Measurements from ENCODE around the gene CTNNBL1. TPM values are rescaled to one million over a fixed set of nuclear protein-coding genes. Genes with fewer than 3 reads are reported as not detected.

Gene CTNNBL1
- total RNA-seq, 1 experiment from 2014 or later = 71.2 TPM

DNA sequence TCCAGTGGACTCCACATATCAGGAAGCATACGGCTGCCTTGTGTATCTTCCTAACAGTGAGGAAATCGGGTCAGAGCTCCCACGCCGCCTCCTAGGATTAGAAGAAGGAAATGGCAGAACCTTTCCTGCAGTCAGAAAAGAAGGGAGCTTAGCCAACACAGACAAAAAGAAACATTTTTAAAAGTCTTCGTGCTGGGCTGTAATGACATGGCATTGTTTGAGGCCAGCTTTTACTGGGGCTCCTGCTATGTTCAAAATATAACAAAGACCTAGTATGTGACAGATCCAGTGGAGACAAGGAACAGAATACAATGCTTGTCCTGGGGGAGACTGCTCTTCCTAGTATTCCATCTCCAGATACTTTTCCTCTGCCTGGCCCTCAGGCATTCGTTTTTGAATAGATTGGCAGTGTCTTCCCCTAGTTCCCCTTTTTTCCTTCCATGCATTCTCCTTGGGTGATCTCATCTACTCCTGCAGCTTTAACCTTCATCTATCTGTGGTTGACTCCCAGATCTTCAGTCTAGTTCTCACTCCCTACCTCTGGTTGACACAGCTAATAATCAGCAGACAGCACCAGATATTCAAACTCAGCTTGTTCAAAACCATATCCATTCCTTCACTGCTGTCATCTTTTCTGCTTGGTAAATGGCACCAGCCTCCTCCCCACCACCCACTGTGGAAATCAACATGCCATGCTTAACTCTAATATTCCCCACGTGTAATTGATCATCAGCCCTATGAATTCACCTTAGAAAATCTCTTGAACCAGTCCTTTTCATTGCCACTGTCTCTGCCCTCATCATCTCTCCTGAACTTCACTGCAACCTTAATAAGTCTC is 114.6 kb downstream of the CTNNBL1 start:
- ATAC-seq = no peak
- DNase-seq (ENCODE audit: low read depth, low spot score) = no peak
- Histone ChIP-seq H3K9me3 (ENCODE audit: control insufficient read depth, insufficient read depth, low read depth, low read length) (no peaks in the 10 kb centered on the region), H3K27me3 (ENCODE audit: control insufficient read depth, insufficient read depth, low read length) (no peaks in the 10 kb centered on the region), H3K36me3 (ENCODE audit: control insufficient read depth, insufficient read depth, low read length) (no peaks in the 10 kb centered on the region; the same call in 1 of the 2 replicates), H3K4me1 (ENCODE audit: control insufficient read depth, insufficient read depth, low read length) (no peaks in the 10 kb centered on the region), H3K27ac (ENCODE audit: low read length) (no peak overlapping the region), H3K4me3 (ENCODE audit: low read depth in 2 of 2, low read length in 2 of 2) (no peak overlapping the region)
- intact Hi-C loops (cut with micrococcal nuclease; ENCODE audit: unreplicated experiment) = no loop called here
- no TSS peak for BruUV-seq (replicated peaks)
- TF ChIP-seq SIN3A (IDR thresholded peaks at IDR 0.05; ENCODE audit: borderline replicate concordance, insufficient read depth, low read depth, low read length) (no peak), TCF7L2 (IDR thresholded peaks at IDR 0.05; ENCODE audit: low read depth, low read length) (no peak), POLR2AphosphoS5 (IDR thresholded peaks at IDR 0.05; ENCODE audit: low read depth, low read length) (no peak)
- TF ChIP-seq, protein P1, sequence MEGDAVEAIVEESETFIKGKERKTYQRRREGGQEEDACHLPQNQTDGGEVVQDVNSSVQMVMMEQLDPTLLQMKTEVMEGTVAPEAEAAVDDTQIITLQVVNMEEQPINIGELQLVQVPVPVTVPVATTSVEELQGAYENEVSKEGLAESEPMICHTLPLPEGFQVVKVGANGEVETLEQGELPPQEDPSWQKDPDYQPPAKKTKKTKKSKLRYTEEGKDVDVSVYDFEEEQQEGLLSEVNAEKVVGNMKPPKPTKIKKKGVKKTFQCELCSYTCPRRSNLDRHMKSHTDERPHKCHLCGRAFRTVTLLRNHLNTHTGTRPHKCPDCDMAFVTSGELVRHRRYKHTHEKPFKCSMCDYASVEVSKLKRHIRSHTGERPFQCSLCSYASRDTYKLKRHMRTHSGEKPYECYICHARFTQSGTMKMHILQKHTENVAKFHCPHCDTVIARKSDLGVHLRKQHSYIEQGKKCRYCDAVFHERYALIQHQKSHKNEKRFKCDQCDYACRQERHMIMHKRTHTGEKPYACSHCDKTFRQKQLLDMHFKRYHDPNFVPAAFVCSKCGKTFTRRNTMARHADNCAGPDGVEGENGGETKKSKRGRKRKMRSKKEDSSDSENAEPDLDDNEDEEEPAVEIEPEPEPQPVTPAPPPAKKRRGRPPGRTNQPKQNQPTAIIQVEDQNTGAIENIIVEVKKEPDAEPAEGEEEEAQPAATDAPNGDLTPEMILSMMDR (IDR thresholded peaks at IDR 0.05) = no peak
- TF ChIP-seq, protein P2, sequence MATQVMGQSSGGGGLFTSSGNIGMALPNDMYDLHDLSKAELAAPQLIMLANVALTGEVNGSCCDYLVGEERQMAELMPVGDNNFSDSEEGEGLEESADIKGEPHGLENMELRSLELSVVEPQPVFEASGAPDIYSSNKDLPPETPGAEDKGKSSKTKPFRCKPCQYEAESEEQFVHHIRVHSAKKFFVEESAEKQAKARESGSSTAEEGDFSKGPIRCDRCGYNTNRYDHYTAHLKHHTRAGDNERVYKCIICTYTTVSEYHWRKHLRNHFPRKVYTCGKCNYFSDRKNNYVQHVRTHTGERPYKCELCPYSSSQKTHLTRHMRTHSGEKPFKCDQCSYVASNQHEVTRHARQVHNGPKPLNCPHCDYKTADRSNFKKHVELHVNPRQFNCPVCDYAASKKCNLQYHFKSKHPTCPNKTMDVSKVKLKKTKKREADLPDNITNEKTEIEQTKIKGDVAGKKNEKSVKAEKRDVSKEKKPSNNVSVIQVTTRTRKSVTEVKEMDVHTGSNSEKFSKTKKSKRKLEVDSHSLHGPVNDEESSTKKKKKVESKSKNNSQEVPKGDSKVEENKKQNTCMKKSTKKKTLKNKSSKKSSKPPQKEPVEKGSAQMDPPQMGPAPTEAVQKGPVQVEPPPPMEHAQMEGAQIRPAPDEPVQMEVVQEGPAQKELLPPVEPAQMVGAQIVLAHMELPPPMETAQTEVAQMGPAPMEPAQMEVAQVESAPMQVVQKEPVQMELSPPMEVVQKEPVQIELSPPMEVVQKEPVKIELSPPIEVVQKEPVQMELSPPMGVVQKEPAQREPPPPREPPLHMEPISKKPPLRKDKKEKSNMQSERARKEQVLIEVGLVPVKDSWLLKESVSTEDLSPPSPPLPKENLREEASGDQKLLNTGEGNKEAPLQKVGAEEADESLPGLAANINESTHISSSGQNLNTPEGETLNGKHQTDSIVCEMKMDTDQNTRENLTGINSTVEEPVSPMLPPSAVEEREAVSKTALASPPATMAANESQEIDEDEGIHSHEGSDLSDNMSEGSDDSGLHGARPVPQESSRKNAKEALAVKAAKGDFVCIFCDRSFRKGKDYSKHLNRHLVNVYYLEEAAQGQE (IDR thresholded peaks at IDR 0.05; ENCODE audit: insufficient read depth in 1 of 2, low read depth in 2 of 2, low read length in 1 of 2) = no peak
- POLR2A ChIA-PET = no interaction called here
- in situ Hi-C loops (cut with HindIII; ENCODE audit: low pct_unique_long_range_greater_than_20kb, low sequenced_read_pairs) = no loop called here
- CTCF ChIA-PET = no interaction called here

- no TSS peak for BruUV-seq (replicated peaks)
Measured at GRCh38 chr20:37810027-37810426, 116.2 kb downstream of the CTNNBL1 start.

More at GRCh38 chr20:37810027-37810426, 116.2 kb downstream of the CTNNBL1 start:
- ChIA-PET CTCF (no interaction called here), POLR2A (no interaction called here)
- in situ Hi-C loops (cut with HindIII; ENCODE audit: low pct_unique_long_range_greater_than_20kb, low sequenced_read_pairs) (no loop called here), intact Hi-C loops (cut with micrococcal nuclease; ENCODE audit: unreplicated experiment) (no loop called here)
- Histone ChIP-seq H3K4me3 (ENCODE audit: low read depth in 2 of 2, low read length in 2 of 2) (no peak overlapping the region), H3K36me3 (ENCODE audit: control insufficient read depth, insufficient read depth, low read length) (no peaks in the 10 kb centered on the region; the same call in 1 of the 2 replicates), H3K27me3 (ENCODE audit: control insufficient read depth, insufficient read depth, low read length) (no peaks in the 10 kb centered on the region), H3K9me3 (ENCODE audit: control insufficient read depth, insufficient read depth, low read depth, low read length) (no peaks in the 10 kb centered on the region), H3K27ac (ENCODE audit: low read length) (no peak overlapping the region), H3K4me1 (ENCODE audit: control insufficient read depth, insufficient read depth, low read length) (no peaks in the 10 kb centered on the region)
- TF ChIP-seq, protein P2 (IDR thresholded peaks at IDR 0.05; ENCODE audit: insufficient read depth in 1 of 2, low read depth in 2 of 2, low read length in 1 of 2) = no peak
- TF ChIP-seq, protein P1 (IDR thresholded peaks at IDR 0.05) = no peak
- TF ChIP-seq TCF7L2 (IDR thresholded peaks at IDR 0.05; ENCODE audit: low read depth, low read length) (no peak), POLR2AphosphoS5 (IDR thresholded peaks at IDR 0.05; ENCODE audit: low read depth, low read length) (no peak), SIN3A (IDR thresholded peaks at IDR 0.05; ENCODE audit: borderline replicate concordance, insufficient read depth, low read depth, low read length) (no peak)
- DNase-seq (ENCODE audit: low read depth, low spot score) (no peak), ATAC-seq (no peak)

Data from Panc1 (cell line).